ENCODE results near the gene ARFGEF3.

The ARFGEF3 gene

DNA sequence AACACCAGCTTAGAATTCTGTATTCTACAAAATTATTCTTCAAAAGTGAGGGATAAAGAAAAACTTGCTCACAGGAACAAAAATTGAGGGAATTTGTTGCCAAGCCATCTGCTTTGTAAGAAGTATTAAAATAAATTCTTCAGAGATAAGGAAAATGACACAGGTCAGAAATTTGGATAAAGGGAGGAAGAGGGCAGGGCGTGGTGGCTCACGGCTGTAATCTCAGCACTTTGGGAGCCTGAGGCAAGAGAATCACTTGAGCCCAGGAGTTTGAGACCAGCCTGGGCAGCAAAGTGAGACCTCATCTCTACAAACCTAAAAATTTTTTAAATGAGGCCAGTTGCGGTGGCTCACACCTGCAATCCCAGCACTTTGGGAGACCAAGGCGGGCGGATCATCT, 227.8 kb downstream of the ARFGEF3 start:
- no peak for DNase-seq
